C4-2B (cell line): ENCODE measurements around the gene TSR1.
A peak's percentile ranks its signal among the peaks of the same experiment; 100 is the strongest.

Experiments used
- H3K27ac ChIP-seq: fragments of 450-650 bp; 2 replicates; pipeline ENCODE4 v1.5.1; 2017
- ZFX ChIP-seq: fragments of 450-650 bp; IDR thresholded peaks from 2 replicates; pipeline ENCODE4 v1.6.1; 2017
- TF ChIP-seq, protein P1 (sequence below): fragments of 450-650 bp; conservative IDR thresholded peaks from 2 replicates; pipeline ENCODE4 v1.5.1; 2017; ENCODE audit warnings: mild to moderate bottlenecking

Gene TSR1

DNA sequence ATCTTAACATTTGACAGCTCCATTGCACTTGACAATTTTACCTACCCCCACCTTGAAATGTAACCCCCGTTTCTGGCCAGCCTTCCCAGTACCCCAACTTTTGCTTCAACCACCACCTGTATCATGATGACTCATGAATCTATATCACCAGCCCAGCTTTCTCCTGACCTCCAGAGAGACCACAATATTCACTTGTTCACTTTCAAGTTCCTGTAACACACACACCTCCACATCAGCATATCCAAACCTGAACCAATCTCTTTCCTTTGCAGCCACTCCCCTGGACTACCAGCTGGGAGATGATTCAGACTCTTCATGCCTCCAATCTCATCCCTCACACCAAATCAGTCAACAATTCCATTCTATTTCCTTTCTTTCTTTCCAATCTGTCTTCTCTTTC, 40.7 kb downstream of the TSR1 start:
- H3K27ac ChIP-seq: no peak overlapping the region
- TF ChIP-seq, protein P1, sequence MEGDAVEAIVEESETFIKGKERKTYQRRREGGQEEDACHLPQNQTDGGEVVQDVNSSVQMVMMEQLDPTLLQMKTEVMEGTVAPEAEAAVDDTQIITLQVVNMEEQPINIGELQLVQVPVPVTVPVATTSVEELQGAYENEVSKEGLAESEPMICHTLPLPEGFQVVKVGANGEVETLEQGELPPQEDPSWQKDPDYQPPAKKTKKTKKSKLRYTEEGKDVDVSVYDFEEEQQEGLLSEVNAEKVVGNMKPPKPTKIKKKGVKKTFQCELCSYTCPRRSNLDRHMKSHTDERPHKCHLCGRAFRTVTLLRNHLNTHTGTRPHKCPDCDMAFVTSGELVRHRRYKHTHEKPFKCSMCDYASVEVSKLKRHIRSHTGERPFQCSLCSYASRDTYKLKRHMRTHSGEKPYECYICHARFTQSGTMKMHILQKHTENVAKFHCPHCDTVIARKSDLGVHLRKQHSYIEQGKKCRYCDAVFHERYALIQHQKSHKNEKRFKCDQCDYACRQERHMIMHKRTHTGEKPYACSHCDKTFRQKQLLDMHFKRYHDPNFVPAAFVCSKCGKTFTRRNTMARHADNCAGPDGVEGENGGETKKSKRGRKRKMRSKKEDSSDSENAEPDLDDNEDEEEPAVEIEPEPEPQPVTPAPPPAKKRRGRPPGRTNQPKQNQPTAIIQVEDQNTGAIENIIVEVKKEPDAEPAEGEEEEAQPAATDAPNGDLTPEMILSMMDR: no peak
- no peak for TF ChIP-seq ZFX

GRCh38 chr17:2292100-2292499, 44.2 kb downstream of the TSR1 start:
- TF ChIP-seq ZFX: no peak
- TF ChIP-seq, protein P1: no peak
- no peak overlapping the region for H3K27ac ChIP-seq

DNA sequence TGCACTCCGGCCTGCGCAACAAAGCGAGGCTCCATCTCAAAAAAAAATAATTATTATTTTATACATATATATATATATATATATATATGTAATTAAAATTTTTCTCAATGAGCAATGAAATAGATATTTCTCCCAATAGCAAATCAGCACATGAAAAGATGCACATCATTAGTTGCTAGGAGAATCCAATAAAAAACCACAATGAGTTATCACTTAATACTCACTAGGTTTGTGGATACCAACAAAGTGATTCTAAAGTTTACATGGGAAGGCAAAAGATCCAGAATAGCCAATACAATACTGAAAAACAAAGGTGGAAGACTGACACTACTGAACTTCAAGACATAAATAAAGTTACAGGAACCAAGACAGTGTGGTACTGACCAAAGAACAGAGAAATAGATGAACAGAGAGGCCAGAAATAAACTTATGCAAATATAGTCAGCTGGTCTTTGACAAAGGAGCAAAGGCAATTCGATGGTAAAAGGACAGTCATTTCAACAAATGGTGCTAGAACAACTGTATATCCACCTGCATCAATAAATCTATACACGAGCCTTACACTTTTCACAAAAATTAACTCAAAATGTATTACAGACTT, 46.3 kb downstream of the TSR1 start:
- no peak overlapping the region for H3K27ac ChIP-seq
- no peak for TF ChIP-seq ZFX
- TF ChIP-seq, protein P1: no peak

GRCh38 chr17:2283302-2283701, 53.0 kb downstream of the TSR1 start:
- no peak overlapping the region for H3K27ac ChIP-seq
- TF ChIP-seq, protein P1: no peak
- no peak for TF ChIP-seq ZFX

- no peak overlapping the region for H3K27ac ChIP-seq
- no peak for TF ChIP-seq ZFX
- TF ChIP-seq, protein P1: peak; percentile 74
Observed at GRCh38 chr17:2282297-2282873, 53.9 kb downstream of the TSR1 start.

- no peak overlapping the region for H3K27ac ChIP-seq
- TF ChIP-seq, protein P1: no peak
- no peak for TF ChIP-seq ZFX
Observed at GRCh38 chr17:2279707-2280106, 56.5 kb downstream of the TSR1 start.

DNA sequence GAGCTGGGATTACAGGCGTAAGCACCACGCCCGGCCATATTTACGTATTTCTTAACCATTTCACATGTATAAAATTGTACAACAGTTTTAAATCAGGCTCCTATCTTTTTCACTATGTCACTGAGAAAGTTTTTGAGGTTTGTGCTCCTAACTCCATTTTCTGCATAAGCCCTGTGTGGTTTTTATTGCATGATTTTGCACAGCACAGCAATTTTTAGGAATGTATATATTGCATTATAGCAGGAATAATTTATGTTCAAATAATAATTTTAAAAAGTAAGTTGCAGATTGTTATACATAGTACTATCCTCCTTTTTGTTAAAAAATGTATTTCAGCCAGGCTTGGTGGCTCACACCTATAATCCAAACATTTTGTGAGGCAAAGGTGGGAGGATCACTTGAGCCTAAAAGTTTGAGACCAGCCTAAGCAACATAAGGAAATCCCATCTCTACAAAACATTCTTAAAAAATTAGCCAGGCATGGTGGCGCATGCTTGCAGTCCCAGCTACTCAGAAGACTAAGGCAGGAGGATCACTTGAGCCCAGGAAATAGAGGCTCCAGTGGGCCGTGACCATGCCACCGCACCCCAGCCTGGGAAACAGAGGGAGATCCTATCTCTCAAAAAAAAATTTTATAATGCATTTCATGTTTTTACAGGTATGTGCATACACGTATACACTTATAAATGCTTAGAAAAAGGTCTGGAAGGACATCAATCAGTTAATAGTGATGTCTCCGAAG, 58.7 kb downstream of the TSR1 start:
- no peak overlapping the region for H3K27ac ChIP-seq
- TF ChIP-seq, protein P1: no peak
- TF ChIP-seq ZFX: no peak
